Measurements from ENCODE around the gene CCDC136.

DNA sequence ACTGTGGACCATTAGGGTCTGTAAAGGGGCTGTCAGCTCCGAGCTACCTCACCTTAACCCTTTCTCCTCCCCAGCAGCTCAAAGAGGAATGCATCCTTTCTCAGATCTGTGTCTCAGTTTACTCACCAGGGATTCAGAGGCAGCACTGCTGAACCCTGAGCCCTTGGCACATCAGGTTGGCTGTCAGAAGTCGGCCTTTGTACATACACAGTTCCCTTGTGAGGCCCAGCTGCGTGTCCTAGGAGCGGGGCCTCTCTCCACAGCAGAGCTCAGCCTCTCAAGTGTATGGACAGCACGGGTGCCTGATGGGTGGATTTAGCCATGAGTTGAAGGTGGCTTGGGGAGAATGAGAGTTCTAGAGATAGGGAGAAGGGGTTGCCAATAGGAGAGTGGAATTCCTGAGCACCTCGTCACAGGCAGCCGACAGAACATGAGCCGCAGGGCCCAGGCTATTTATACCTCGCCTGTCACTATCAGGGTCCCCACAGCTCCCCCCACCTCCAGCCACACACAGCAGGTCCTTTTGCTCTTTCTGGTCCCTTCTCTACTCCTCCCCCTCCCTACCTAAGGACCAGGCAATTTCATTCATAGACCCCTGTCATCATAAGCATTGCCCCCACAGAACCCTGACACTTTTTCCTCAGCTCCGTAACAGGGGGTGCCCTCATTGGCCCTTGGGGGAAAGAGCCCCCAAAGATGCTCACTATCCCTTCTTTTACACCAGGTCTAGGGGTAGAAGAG lies 36.4 kb downstream of the CCDC136 start:
- TF ChIP-seq, protein P1, sequence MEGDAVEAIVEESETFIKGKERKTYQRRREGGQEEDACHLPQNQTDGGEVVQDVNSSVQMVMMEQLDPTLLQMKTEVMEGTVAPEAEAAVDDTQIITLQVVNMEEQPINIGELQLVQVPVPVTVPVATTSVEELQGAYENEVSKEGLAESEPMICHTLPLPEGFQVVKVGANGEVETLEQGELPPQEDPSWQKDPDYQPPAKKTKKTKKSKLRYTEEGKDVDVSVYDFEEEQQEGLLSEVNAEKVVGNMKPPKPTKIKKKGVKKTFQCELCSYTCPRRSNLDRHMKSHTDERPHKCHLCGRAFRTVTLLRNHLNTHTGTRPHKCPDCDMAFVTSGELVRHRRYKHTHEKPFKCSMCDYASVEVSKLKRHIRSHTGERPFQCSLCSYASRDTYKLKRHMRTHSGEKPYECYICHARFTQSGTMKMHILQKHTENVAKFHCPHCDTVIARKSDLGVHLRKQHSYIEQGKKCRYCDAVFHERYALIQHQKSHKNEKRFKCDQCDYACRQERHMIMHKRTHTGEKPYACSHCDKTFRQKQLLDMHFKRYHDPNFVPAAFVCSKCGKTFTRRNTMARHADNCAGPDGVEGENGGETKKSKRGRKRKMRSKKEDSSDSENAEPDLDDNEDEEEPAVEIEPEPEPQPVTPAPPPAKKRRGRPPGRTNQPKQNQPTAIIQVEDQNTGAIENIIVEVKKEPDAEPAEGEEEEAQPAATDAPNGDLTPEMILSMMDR (IDR thresholded peaks at IDR 0.05): no peak
- no peak for TF ChIP-seq POLR2A (IDR thresholded peaks at IDR 0.05)
